Vagina (tissue), 2 donors: ENCODE results near the gene PDCL2. TPM values are rescaled to one million over a fixed set of nuclear protein-coding genes. Genes with fewer than 3 reads are reported as not detected.
A peak's percentile ranks its signal among the peaks of the same experiment; 100 is the strongest.

Experiments used
- DNase-seq, 2 donors: peaks; one replicate each; pipeline ENCODE4 v3.0.0-alpha.2; 2017; ENCODE audit errors: extremely low spot score in 2 of 2
- H3K27ac ChIP-seq: fragments of 200-600 bp; sonication (generic); one replicate; pipeline ENCODE4 v1.5.1; 2019
- H3K27me3 ChIP-seq: fragments of 200-600 bp; sonication (generic); one replicate; pipeline ENCODE4 v1.5.1; 2019
- H3K36me3 ChIP-seq, 2 donors: fragments of 200-600 bp; sonication (generic); one replicate each; pipeline ENCODE4 v1.5.1; 2017 to 2019
- H3K4me1 ChIP-seq: fragments of 200-600 bp; sonication (generic); one replicate; pipeline ENCODE4 v1.5.1; 2019
- H3K4me3 ChIP-seq, 2 donors: fragments of 200-600 bp; sonication (generic); 1 replicate in 1 of 2; 2 replicates in 1 of 2; pipeline ENCODE4 v1.5.1; 2016 to 2019
- H3K9me3 ChIP-seq: fragments of 200-600 bp; sonication (generic); one replicate; pipeline ENCODE4 v1.5.1; 2019
- CTCF ChIP-seq, 3 experiments: fragments of 450-650 bp in 2 of 3; fragments of 200-600 bp in 1 of 3; sonication (generic) in 1 of 3; IDR thresholded peaks; one replicate each; pipeline ENCODE4 v1.5.1; 2017 to 2019; ENCODE audit warnings: antibody characterized with exemption in 3 of 3, mild to moderate bottlenecking in 2 of 3, moderate library complexity in 2 of 3
- POLR2A ChIP-seq, 2 donors: fragments of 450-650 bp; IDR thresholded peaks; one replicate each; pipeline ENCODE4 v1.6.1; 2017; ENCODE audit warnings: antibody characterized with exemption in 2 of 2, mild to moderate bottlenecking in 2 of 2, moderate library complexity in 2 of 2
- POLR2AphosphoS5 ChIP-seq, 2 donors: sonication (generic); formaldehyde crosslinking; IDR thresholded peaks; one replicate each; pipeline ENCODE4 v1.9.0; 2017; ENCODE audit warnings: antibody characterized with exemption in 2 of 2, mild to moderate bottlenecking in 2 of 2, low read depth in 1 of 2; ENCODE audit not compliant: insufficient read depth in 1 of 2
- intact Hi-C: fragments of 100-400 bp; cut with DNase I; formaldehyde crosslinking; loops from one replicate; pipeline ENCODE4 v1.15.1; 2023
- total RNA-seq: library from RNA; depleted of rRNA; stranded (reverse); fragments of >200 nt; gene quantifications from one replicate; pipeline ENCODE4 v1.2.3, GENCODE V29; 2016

PDCL2 gene
- total RNA-seq, 1 donor from 2014 or later, result not detected

GRCh38 chr4:55545641-55546505, 46.2 kb downstream of the PDCL2 start:
- Histone ChIP-seq H3K4me1 (peaks cover 22% of the 10 kb centered on the region), H3K36me3 (no peaks in the 10 kb centered on the region), H3K27me3 (no peaks in the 10 kb centered on the region), H3K9me3 (no peaks in the 10 kb centered on the region), H3K27ac (peak overlapping the region; percentile 99), H3K4me3 (peak overlapping the region; percentile 82 to 93)
- intact Hi-C loops, result loop anchor here (2.0 kb wide), 2 partner anchors 149 to 199 kb away; partner anchors contain the start of gene SRD5A3
- no peak for TF ChIP-seq POLR2A (IDR thresholded peaks at IDR 0.05)
- no peak for TF ChIP-seq POLR2AphosphoS5 (IDR thresholded peaks at IDR 0.05; ENCODE audit: insufficient read depth in 1 of 2, low read depth in 1 of 2)
- no peak for TF ChIP-seq CTCF (IDR thresholded peaks at IDR 0.05)
- DNase-seq, result no peak

- Histone ChIP-seq H3K4me3 (peak overlapping the region; percentile 82 to 93), H3K36me3 (no peaks in the 10 kb centered on the region), H3K4me1 (peaks cover 22% of the 10 kb centered on the region), H3K27ac (peak overlapping the region; percentile 99), H3K27me3 (no peaks in the 10 kb centered on the region), H3K9me3 (no peaks in the 10 kb centered on the region)
- TF ChIP-seq POLR2A (IDR thresholded peaks at IDR 0.05), result no peak
- TF ChIP-seq CTCF (IDR thresholded peaks at IDR 0.05), result no peak
- TF ChIP-seq POLR2AphosphoS5 (IDR thresholded peaks at IDR 0.05; ENCODE audit: insufficient read depth in 1 of 2, low read depth in 1 of 2), result no peak
- intact Hi-C loops, result no loop called here
- no peak for DNase-seq
These were observed 46.9 kb downstream of the PDCL2 start for GRCh38 chr4:55545151-55545550.

- Histone ChIP-seq H3K27ac (no peak overlapping the region), H3K36me3 (no peaks in the 10 kb centered on the region), H3K9me3 (no peaks in the 10 kb centered on the region), H3K4me3 (no peak overlapping the region), H3K4me1 (peaks cover 22% of the 10 kb centered on the region), H3K27me3 (no peaks in the 10 kb centered on the region)
- DNase-seq, result no peak
- no peak for TF ChIP-seq POLR2AphosphoS5 (IDR thresholded peaks at IDR 0.05; ENCODE audit: insufficient read depth in 1 of 2, low read depth in 1 of 2)
- TF ChIP-seq POLR2A (IDR thresholded peaks at IDR 0.05), result no peak
- no peak for TF ChIP-seq CTCF (IDR thresholded peaks at IDR 0.05)
- intact Hi-C loops, result no loop called here
These were observed 48.2 kb downstream of the PDCL2 start for GRCh38 chr4:55543858-55544257.

DNA sequence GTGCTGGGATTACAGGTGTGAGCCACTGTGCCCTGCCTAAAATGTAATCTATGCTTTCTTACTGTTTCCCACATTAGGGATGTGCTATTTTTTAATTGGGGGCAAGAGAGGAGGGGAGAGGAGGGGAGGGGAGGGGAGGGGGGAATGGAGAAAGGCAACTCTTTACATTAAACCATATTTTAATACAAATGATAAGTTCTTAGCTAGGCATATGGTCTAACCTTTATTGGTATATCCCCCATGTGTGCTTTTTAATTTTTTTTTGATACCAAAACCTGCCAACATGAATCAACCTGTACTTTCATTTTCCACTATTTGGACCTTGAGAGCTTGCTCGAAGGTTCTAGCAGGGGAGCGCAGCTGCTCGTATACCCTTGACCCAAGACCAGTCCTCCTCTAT, 51.8 kb downstream of the PDCL2 start:
- Histone ChIP-seq H3K36me3 (no peaks in the 10 kb centered on the region), H3K9me3 (no peaks in the 10 kb centered on the region), H3K27me3 (no peaks in the 10 kb centered on the region), H3K4me3 (no peak overlapping the region), H3K4me1 (peaks cover 14% of the 10 kb centered on the region), H3K27ac (no peak overlapping the region)
- intact Hi-C loops, result no loop called here
- DNase-seq, result no peak
- TF ChIP-seq CTCF (IDR thresholded peaks at IDR 0.05), result no peak
- TF ChIP-seq POLR2A (IDR thresholded peaks at IDR 0.05), result no peak
- no peak for TF ChIP-seq POLR2AphosphoS5 (IDR thresholded peaks at IDR 0.05; ENCODE audit: insufficient read depth in 1 of 2, low read depth in 1 of 2)

DNA sequence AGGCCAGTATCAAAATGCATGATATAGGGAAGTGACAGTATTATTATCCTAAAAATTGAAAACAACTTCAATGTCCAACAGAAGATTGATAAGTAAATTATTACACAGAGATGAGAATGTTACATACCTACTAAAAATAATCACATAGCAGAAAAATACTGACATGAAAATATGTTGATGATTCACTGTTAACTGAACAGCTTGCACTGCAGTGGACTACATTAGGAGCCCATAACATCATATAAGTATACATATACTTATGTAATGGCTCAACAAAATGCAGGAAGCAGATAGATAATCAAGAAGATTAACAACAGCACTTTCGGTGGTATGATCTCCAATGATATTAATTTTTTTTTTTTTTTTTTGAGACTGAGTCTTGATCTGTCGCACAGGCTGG, 52.4 kb downstream of the PDCL2 start:
- TF ChIP-seq POLR2AphosphoS5 (IDR thresholded peaks at IDR 0.05; ENCODE audit: insufficient read depth in 1 of 2, low read depth in 1 of 2), result no peak
- TF ChIP-seq CTCF (IDR thresholded peaks at IDR 0.05), result no peak
- no peak for TF ChIP-seq POLR2A (IDR thresholded peaks at IDR 0.05)
- no peak for DNase-seq
- Histone ChIP-seq H3K9me3 (no peaks in the 10 kb centered on the region), H3K4me1 (peaks cover 8% of the 10 kb centered on the region), H3K27me3 (no peaks in the 10 kb centered on the region), H3K36me3 (no peaks in the 10 kb centered on the region), H3K4me3 (no peak overlapping the region), H3K27ac (no peak overlapping the region)
- intact Hi-C loops, result no loop called here
